HUDEP-2 (cell line): ENCODE data around the gene SLC37A1.
"Not testable (repeated sequence)": the region's sequence is repeated elsewhere in the genome, so short reads cannot be mapped to it uniquely, and the experiment has no call there.

Experiments
- DNase-seq, 76 experiments: peaks; one replicate each; lab custom pipeline; 2025; ENCODE audit not compliant: unreplicated experiment in 76 of 76; lab: John Stamatoyannopoulos, UW

The SLC37A1 gene

DNA sequence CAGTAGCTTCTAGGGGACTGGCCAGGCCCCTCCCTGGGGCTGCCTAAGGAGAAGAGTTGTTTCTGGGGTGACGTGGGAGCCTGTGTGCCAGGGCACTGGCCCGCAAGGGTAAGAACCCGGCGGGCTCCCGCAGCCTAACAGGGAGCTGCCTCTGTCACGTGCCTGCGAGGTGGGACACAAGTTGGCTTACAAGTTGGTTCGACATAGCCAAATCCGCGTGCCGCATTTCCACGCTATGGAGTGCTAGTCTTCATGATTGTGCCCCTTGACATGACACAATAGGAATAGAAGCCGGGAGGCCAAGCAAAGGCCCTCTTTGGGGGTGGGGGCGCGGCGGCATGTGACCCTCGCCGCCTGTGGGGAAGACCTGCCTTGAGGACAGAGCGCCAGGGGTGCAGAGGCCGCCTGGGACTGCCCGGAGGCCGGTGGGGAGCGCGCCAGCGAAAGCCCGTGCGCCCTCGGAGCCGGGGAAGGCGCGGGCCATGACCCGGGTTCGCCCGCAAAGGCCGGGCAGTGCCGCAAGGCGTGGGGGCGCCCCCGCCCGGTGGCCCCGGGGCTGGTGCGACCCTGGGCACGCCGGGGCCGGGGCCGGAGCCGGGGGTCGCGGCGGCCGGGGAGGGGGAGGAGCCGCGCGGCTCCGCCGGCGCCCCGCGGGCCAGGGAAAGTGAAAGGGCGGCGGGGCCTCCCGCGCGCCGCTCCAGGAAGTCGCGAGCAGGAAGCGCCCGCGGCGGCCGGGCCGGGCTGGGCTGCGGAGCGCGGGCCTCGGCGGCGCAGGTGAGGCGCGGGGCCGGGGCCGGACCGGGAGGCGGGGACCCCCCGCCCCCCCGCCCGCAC is at the start of gene SLC37A1:
Gene SLC37A1, plus strand, starts transcription at position 702 of the 834 bp plus-strand sequence. CDS start 4,603 bp downstream, outside the sequence.
- peak in 8 of 76 experiments; percentile 29 to 60 (median 44) for DNase-seq

DNA sequence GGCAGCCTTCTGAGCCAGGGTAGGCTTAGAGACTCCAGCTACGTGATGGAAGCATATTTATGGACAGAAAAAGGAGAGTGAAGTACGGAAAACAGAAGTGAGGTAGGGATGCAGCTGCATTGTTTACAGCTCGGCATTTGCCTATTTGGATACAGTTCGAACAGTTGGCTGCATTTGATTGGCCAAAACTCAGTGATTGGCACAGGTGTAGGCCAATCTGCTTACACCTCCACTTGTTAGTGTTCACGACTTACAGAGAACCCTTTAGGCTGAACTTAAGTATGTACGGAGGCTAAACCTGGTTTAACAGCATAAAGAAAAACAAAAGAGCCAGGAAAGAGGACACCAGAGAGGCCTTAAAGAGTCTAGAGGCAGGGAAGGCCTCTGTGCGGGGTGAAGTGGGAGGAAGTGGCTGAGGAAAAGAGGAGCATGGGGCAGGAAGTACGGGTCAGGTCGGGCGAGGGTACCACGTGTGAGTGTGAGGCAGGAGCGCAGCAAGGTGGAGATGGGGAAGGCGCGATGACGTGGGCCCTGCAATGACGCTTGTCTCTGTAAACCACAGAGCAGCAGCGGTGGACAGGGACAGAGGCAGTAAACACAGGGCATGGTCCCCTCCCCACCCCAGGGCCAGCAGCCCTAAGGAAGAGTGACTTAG is 49.7 kb upstream of the SLC37A1 start:
- DNase-seq, result peak in 47 of 76 experiments; percentile 3 to 62 (median 31)

DNA sequence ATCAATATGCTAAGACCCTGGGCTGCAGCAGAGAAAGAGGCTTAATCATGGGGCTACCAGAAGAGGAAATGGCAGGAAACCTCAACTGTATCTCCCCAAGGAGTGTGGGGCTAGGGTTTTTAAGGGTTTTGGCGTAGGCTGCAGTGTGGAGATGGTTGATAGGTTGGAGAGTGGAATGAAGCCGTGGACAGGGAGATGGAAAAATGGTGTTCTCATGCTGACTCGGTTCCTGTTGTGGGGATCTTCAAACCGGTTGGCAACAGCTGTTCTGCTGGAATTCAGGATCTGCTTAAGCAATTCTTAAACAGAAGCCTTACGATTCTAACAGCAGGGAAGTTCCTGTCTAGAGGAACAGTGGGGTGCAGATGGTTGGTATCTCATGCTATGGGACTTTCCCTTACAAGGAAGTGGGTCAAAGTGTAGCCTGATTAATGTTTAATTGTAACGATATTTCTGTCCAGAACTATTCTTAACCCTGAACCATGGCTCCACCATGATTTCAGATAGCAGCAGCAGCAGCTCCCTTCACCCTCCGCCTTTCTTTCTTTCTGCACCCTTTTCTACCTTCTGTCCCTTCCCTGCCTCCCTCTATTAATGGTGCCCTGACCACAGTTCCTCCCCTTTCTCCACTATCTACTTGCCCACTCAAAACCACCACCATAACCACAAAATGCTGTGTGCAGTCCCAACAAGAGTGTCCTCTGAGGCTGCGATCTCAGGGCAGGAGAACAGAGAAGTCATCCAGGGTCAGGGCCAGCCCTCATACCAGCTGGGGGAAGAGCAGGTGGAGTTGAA is 48.4 kb upstream of the SLC37A1 start:
- DNase-seq, result peak in 58 of 76 experiments; percentile 7 to 84 (median 41)

DNA sequence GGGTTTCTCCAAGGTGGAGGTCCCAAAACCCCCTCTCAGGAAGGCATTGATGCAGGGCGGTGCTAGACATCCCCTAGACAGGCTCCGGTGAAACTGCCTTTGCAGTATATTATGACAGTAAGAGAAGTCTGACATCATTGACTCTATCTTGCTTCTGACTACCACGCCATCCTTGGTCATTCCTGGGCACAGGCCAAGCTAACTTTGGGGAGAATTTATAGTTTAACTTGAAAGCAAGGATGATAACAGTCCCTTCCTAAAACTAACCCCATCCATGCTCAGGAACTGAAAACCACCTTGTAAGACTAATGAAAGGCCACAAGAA is 47.9 kb upstream of the SLC37A1 start:
- peak in 1 of 76 experiments; percentile 56 for DNase-seq

DNA sequence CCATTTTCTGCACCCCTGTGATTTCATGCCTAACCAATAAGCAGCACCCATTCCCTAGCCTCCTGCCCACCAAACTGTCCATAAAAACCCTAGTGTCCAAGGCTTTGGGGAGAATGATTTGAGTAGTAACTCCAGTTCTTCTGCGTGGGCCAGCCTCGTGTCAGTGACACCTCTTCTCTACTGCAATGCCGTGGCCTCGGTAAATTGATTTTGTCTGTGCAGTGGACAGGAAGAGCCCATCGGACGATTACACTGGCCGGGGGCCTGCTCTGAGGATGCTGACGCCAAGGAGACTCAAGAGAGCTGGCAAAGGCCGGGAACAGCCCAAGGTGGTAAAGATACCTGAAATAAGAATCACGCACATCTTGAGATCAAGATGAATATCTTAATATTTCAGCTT is 47.0 kb upstream of the SLC37A1 start:
- no peak for DNase-seq

DNA sequence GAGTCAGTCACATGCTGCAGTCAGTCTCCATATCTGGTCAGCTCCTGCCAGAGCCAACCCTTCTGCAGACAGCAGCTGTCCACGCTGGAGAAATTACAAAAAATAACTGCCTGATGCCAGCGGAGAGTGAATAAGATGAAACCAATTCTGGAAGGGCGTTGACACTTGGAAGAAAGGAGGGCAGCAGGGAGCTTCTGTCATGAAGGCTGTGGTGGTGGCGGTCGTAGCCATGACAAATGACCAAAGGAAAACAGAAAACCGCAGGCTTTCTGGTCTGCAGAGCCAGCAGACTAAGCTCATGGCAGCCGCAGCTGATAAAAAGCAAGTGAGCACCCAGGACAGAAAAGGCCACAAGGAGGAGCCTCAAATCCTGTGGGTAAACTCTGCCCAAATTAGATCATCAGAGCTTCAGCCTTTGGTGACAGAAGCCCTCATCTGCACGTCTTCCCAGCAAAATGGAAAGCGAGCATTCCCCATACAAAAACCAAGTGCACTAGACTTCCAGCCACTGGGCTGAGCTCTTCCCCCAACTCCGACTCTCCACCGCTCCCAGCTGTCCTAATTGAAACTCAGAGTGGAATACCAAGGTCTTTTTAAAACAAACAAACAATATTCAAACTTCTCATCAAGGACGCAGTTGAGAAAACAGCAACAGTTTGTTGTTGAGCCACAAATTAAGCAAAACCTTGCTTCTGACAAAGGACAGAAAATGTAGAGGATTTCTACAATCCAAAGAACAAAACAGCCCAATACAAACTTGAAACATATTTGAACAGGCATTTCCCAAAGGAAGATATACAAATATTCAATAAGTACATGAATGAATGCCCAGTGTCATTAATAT is 46.3 kb upstream of the SLC37A1 start:
- DNase-seq, result peak in 62 of 76 experiments; percentile 12 to 88 (median 50)

DNA sequence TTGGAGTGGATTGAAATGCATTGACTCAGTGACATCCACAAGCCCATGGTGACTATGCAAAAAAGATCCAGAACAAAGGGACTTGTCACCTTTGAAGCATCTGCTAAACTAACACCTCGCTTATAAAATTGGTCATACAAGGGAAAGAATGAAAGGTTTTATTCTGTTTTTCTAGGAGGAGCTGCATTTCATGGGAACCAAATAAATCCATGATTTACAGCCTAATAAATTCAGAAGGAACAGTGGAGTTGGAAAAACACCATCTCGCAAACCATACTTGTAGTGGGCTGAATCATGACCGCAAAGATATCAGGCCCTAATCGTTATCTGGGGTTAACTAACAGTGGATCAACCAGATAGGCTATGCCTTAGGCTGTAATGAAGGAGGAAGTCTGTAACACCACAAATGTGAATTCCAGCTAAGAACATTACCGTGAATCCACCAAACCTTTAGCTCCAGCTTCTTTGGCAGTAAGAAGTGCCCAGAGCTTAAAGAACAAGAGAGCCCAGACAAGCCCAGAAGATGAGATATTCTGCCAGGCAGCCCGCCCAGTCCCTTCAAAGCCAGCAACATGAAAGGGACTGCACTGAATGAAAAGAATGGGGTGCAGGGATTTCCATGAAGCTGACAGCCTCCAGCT is 45.0 kb upstream of the SLC37A1 start:
- DNase-seq, result peak in 11 of 76 experiments; percentile 7 to 32 (median 13)

DNA sequence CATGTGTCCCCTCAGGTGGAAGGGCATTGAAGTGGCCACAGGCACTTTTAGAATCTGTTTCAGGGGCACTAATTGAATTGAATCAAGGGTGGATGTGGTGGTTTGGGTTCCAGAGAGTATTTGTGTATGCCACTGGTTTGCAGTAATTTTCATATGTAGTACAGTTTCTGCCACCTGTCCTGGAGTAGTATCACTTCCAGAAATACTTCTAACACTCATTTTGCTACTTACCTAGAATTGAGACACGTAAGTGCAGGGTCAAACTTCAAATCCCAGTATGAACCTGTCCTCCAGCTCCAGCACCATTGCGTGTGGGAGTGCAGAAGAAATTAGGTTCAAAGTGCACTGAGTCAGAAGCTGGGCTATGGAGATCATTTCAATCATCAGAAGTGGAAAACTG is 44.4 kb upstream of the SLC37A1 start:
- no peak for DNase-seq

DNA sequence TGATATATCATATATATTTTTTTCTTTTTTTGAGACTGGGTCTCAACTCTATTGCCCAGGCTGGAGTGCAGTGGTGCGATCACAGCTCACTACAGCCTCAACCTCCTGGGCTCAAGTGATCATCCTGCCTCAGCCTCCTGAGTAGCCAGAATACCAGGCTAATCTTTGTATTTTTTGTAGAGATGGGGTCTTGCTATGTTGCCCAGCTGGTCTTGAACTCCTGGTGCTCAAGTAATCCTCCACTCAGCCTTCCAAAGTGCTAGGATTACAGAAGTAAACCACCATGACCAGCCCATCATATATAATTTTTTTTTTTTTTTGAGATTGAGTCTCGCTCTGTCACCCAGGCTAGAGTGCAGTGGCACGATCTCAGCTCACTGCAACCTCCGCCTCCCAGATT is 43.9 kb upstream of the SLC37A1 start:
- not testable (repeated sequence) for DNase-seq

DNA sequence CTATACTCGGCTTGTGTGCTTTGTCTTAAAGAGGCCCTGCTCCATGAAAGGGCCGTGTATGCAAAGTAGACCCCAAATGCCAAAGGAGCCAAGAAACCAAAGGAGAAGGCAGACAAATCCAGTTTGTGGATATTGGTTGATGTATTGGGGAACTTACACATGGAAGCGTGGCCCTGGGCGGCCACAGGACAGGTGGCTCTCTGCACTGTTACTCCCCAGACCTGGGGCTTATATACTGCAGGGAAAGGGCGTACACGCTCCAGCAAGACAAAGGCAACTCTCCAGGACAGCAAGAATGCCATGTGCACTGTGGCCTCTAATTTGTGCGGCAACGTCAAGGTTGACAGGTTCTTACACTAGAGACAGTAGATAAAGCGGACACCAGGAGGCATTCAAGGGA is 42.4 kb upstream of the SLC37A1 start:
- DNase-seq, result no peak

DNA sequence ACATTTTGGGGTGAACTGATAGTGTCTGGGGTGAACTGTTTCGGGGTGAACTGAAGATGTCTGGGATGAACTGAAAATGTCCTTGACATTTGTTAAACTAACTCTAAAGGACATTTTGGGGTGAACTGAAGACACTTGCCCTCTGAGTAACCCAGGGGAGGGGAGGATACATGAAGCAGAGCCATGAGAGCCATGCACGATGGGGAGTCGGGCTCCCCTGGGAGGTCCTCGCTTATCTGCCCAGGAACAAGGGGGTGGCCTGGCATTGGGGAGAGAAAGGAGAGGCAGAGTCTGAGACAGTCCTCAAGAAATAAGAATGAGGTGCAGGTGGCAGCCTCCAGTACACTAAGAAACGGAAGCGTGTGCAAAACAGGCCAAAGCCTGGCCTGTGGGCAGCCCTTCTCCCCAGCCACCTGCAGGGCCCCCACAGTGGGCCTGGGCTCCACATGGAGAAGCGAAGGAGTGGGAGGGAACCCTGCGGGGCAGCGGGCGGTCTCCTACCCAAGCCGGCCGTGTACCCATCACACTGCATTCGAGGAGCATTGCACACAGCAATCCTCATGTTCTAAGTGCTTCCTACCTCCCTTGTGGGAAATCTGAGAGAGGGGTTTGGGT is 41.8 kb upstream of the SLC37A1 start:
- DNase-seq, result no peak

DNA sequence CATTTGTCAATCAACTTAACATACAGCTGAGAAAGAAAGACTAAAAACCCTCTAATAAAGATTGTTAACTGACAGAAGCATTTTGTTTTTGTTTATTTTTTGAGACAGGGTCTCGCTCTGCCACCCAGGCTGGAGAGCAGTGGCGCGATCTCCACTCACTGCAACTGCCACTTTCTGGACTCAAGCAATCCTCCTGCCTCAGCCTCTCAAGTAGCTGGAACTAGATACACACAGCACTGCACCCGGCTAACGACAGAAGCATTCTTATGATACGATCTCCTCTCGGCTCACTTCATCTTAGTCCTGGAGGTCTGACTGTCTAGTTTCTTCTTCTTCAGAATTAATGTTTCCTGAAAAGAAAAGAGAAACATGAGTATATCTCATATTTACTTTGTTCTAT is 41.1 kb upstream of the SLC37A1 start:
- no peak for DNase-seq

DNA sequence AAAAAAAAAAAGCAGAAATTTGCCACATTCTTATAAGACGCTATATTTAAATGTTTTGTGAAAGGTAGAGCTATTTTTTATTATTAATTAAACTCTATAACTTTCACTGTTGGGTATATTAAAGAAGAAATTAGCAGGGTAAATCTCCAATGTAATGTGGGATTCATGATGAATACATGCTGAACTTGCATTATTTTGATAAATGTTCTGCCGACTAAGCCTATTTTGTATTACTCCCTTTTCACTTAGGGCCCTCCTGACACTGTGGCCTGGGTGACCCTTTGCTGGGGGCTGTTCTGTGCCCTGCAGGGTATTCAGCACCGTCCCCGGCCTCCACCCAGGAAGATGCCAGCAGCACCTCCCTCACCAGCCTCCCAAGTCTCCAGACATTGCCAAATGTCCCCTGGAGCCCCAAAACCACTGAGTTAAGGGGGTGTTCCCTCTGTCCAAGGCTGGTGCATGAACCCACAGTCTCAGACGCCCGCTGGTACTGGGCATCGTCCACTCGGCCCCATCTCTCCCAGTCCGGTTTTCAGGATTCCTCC is 40.1 kb upstream of the SLC37A1 start:
- no peak for DNase-seq

DNA sequence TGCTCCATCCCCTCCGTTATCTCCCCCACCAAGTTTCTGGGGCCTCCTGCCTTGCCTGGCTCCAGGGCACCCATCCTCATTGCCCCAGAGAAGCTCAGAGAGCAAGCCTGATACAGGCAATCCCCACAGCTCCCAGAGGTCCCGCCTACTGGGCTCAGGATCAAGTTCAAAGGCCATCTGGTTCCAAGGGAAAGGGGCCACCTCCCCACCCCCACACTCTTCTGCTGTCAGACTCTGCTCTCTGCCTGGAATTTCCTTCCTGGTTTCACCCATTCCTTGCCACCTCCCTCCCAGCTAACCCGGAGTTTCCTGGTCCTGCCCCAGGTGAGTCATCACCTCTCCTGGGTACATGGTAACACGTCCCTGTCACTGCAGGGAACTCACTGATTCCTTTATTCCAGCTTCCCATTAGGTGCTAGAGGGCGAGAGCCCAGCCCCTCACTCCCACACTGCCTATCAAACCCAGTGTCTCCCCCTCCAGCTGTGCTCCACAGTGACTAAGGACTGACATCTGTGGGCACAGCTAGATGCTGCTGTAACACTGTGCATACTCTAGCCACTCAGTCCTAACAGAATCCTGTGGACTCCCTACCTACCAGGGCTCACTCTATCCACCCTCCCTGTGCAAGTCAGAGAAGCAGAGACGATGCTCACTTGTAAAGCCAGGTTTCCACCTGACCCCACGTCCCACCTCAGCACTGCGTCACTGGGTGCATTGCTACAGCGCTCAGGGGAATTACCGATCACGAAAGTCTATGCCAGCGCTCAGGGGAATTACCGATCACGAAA is 39.4 kb upstream of the SLC37A1 start:
- no peak for DNase-seq

DNA sequence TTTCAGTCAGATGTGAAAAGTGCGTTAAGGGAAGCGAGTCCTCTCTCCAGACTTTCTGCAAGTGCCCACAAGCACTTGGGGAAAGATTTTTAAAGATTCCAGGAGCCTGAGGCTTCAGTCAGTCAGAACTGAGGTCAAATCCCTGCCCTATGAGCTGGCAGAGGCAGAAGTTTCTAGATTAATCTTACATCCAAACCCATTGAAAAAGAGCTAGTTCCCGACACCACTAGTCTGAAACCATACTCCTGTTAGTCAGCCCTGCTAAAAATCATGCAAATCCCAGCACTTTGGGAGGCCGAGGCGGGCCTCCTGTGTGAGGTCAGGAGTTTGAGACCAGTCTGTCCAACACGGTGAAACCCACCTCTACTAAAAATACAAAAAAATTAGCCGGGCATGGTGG is 38.6 kb upstream of the SLC37A1 start:
- no peak for DNase-seq

DNA sequence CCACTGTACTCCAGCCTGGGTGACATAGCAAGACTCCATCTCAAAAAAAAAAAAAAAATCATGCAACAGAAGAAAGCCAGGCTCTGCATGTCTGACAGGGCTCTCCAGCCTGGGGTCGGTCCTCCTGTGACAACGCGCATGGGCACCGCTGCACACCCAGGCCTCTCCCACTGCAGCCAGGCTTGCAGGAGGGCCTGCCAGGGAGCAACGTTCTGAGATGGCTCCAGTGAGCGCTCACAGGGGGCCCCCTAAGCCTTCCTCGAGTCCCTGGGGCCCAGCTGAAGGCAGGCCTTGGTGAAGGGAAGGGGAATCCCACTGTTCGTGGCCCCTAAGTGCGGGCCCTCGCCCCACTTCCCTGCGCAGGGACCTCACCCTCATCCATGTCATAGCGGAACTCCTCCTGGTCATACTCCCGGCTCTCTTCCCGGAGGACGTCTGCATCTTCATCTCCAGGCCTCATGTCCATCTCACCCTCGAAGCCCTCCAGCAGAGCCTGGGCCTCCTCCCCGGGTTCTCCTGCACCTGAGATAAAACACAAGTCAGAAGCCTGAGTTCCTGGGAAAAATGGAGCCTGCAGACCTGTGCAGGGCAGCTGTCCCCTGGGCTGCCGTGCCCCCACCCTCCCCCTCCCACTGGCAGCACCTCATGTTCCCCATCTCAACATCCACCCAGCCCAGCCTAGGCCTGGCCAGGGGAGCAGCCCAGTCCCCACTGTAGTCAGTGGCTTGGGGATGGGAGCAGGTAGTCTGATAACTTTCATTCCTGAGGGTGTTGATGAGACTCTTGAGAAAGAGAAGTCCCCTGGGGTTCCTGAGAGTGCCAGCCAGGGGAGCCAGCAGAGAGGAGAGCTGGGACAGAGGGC is 37.9 kb upstream of the SLC37A1 start:
- no peak for DNase-seq
